Activated CD8-positive, alpha-beta memory T cell treated with anti-CD3 and anti-CD28 coated beads, Interleukin-2, amount 50 U/mL, for 24 hours (primary cell): ENCODE results near the gene SFTPA1.
"Not testable (repeated sequence)": the region's sequence is repeated elsewhere in the genome, so short reads cannot be mapped to it uniquely, and the experiment has no call there.

Experiments used
- DNase-seq: peaks from one replicate; pipeline ENCODE4 v3.0.0-alpha.2; 2020; ENCODE audit errors: extremely low read depth

Gene SFTPA1

DNA sequence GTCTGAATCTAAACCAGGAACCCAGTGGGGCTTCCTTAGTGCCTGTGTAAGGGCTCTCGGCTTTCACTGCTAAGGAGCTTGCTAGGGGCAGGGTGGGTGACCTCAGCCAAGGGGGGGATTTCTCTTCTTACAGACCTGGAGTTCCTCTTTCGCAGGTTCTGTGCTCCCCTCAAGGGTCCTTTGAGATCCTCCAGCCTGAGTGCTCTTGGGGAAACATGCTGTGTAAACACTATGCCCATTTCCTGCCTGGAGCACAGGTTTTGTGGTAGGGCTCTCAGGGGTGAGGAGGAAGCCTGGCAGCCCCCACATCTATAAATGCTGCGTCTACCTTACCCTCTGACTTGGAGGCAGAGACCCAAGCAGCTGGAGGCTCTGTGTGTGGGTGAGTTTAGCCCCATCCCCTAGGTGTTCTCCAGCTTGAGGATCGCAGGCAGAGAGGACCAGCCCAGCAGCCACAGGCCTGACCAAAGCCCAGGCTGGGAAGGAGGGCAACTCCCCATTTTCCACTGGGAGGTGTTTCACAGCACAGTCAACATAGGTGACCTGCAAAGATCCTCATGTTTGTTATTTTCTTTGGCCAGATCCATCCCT lies at the start of gene SFTPA1:
TSS of gene SFTPA1 (plus strand) at position 339 of the 591 bp plus-strand sequence. CDS start 887 bp downstream, outside the sequence.
- no peak for DNase-seq

DNA sequence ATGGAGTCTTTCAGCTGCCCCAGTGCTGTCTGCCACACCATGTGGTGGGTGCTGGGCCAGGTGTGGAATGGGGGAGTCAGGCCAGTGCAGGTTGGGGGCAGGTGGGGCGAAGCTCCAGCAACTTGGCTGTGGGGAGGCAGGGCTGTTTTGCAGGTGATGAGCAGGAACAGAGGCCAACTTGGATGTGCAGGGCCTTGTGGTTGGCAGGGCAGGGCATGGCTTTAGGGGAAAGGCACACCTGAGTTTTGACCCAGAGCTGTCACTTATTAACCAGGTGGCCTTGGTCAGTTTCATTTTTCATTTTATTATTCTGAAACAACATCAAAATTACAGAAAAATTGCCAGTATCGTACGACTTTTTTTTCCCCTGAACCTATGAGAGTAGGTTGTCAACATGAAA lies 49.5 kb upstream of the SFTPA1 start:
- no peak for DNase-seq

DNA sequence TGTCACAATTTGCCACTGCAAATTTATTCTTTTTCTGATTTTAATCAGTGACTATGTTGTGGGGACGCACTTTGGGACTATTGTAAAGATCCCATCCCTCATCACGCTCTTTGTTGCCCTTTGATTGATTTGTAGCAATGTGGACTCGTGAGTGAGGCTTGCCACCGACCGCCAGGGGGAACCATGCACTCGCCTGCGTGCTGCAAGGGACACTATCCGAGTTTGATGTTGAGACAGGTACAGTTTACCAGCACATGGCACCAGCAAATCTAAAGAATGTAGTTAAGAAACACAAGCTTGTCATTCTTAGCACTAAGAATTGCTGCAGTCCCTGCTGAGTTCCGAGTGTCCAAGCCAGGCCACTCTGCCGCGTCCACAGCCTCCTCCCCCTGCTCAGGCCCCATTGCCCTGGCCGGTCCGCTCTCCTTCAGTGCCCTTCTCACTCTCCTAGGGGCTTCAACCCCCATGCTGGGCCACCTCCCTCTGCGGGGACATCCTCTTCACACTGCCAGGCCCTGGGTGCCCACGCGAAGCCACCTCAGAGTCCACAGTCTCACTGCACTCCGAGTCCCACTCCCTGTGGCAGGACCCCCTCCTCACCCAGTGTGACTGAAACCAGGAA lies 48.5 kb upstream of the SFTPA1 start:
- peak; percentile 23 for DNase-seq

DNA sequence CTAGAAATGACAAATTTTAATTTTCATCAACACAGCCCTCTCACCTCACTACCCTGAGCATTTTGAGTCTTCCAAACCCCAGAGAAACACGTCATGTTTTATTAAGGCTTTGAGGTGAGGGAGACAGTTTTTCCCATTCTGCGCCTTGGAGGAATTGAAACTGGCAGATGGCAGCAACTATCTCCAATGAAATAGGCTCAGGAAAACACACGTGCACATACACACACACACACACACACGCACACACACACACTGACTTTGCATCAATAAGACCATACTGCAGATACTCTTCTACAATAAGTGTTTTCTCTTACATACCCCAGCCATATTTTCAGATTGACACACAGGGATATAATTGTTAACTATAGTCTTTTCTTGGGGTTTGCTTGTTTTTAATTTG lies 47.3 kb upstream of the SFTPA1 start:
- no peak for DNase-seq

DNA sequence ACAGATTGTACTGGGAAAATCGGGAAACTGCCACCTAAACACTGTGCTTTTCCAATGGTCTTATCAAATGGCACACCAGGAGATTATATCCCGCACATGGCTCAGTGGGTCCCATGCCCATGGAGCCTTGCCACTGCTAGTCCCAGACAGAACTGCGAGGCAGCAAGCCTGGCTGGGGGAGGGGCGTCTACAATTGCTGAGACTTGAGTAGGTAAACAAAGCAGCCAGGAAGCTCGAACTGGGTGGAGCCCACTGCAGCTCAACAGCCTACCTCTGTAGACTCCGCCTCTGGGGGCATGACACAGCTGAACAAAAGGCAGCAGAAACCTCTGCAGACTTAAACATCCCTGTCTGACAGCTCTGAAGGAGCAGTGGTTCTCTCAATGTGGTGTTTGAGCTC lies 40.1 kb upstream of the SFTPA1 start:
- DNase-seq = not testable (repeated sequence)

DNA sequence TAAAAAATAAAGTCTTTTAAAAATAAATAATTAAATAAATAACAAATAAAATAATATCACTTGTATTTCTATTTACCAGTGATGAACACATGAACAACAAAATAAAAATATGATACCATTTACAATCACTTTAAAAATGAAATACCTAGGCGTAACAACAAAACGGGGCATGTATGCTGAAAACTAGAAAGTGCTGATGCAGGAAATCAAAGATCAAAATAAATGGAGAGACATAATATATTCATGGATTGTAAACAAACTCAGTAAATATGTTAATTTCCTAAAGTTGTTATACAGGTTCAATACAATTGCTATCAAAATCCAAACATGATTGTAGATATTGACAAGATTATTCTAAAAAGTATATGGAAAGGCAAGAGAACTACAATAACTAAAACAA lies 31.4 kb upstream of the SFTPA1 start:
- no peak for DNase-seq

DNA sequence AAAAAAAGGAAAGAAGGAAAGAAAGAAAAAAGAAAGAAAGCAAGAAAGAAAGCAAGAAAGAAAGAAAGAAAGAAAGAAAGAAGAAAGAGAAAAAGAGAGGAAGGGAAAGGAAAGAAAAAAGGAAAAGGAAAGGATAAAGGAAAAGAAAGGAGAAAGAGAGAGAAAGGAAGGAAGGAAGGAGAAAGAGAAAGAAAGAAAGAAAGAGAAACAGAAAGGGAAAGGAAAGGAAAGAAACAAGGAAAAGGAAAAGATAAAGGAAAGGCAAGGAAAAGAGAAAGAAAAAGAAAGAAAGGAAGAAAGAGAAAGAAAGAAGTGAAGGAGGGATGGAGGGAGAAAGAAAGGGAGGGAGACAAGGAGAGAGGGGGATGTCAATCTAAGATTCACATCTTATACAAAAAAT lies 29.7 kb upstream of the SFTPA1 start:
- DNase-seq = no peak

DNA sequence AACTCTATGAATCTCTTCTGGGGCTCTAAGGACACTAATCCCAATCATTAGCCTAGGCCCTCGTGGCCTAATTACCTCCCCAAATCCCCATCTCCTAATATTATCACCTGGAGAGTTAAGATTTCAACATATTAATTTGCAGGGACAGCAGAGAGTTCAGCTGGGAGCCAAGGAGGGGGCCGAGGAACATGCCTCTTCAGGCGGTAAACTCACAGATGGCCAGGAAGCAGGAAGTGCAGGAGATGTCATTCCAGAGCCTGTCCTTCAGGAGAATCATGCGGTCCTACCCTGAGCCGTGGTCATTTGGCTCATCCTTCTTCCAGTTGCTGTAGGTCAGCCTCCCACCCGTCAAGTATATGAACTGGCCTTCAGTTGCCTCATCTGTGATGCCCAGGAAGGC lies 28.6 kb upstream of the SFTPA1 start:
- DNase-seq = no peak

DNA sequence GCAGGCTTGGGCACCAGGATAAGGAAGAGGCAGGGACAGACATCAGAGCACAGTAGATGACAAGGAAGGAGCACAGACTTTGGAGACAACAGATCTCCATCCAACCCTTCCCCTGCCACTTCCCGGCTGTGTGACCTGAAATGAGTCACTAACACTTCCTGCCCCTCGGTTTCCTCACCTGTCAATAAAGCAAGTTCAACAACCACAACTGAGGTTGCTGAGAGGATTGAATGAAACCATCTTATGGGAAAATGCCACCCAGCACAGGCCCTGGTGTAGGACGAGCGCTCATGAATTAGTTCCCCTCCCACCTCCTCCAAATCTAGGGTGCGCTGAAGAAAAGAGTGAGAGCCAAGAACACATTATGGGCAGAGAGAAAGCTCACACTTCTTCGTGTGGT lies 27.8 kb upstream of the SFTPA1 start:
- not testable (repeated sequence) for DNase-seq

DNA sequence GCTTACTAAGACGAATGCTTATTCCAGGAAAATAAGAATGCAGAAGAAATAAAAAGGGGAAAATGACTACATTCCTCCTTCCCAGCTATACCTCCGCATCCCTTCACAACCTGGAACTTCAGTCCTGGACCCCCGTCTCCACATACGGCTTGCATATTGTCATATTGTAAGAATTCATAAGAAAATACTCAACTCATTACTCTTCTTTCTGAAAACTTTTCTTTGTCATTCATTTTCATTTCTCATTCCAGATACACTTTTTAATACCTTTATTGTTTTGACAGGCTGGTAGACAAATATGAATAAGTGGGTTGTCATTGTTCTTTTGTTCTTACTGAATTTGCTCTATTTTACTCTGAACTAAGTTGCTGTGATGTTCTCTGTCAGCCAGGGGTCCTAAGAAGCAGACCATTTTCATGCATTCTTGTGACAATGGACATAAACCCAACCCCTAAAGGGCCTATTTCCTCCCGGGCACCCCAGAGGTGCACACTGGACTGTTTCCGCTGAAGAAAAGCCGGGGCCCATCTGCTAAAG lies 27.2 kb upstream of the SFTPA1 start:
- DNase-seq = no peak

DNA sequence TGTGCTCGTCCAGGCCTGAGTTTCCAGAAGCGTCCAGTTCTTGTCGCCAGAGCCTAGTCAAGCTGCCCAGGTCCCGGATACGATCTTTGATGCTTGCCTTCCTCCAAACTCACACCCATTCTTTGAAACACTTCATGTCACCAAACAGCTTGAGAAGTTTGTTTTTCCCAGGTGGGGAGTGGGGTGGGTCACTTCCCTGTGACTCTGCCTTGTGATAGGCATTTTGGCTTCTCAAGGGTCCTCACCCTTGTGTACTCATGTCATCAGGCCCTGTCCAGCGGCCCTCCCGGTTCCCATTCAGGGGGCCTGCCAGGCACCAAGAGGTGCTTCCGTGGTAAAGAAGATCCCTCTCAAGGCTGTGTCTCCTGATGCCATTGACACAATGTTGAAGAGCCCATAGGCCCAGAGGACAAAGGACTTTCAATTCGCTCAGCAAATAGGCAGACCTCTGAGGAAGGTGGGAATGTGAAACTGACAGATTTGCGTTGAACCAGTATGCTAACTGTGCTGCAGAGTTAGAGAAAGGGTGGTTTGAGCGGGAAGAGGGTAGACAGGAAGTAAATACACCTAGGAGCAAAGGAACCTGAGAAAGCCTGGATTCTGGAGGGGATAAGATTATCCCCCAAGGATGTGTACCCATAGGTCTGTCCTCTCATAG lies 24.7 kb upstream of the SFTPA1 start:
- no peak for DNase-seq

DNA sequence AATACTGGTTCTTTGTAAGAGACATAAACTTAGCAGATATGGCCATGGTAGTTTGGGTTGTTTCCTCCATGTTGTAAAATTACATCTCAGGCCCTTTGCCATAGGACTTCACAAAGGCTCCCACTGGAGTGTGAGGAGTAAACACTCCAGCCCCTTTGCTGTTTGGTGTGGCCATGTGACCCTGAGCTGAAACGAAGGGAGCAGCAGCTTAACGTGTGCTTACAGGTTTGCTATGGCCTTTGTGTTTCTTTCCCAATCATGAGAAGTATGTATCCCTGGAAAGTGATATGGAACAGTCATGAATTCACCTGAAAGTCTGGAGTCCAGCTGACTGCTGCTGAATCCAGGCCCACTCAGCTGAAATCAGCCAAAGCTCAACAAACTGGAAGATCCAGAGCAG lies 23.8 kb upstream of the SFTPA1 start:
- DNase-seq = no peak

DNA sequence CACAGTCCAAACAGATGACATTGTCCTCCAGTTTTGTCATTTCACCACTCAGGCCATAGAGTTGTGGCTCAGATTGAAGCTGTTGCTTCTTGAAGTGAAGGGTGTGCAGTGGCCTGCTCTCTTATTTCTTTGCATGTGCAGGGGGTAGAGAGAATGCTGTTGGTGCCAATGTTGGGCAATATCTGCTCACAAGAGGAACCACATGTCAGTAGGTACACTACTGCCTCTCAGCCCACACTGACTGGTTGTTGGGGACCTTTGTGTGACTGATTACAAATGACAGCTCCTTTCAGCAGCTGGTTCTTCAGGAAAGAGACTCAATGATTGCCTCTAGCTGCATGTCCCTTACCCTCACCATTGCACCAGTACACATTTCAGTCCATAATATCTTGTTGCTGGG lies 21.9 kb upstream of the SFTPA1 start:
- no peak for DNase-seq

DNA sequence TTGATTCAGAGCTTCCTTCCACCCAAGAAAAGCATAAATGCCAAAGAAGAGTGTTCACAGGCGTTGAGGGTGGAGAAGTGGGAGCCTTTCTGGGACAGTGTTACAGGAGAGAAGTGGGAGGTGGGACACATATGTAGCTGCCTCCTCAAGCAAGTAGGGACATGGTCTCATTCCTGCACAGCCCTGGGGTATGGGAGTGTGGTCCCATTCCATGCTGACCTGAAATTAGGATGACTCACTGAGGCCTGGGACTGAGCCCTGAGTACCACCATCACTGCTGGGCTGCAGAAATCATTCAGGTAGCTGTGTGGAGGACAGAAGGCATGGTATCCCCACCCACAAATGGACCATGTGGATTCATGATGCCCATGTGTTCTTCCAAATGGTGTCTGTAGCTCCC lies 17.4 kb upstream of the SFTPA1 start:
- DNase-seq = no peak

DNA sequence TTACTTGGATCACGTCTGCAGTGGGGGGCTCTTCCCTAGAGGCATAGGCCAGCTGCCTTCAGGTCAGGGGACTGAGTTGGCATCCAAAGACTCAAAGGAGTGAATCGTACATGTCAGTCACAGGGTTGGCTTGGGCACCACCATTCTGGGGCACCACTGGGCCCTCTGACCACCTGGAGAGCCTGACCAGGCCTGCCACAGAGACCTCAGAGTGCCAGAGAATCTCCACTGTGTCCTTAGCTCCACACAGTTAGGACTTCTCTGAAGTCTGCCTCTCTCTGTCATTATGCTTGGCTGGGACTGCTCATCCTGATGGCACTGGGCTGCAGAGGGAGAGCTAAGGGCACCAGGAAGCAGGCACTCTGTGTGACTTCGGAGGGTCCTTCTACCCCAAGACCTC lies 16.2 kb upstream of the SFTPA1 start:
- not testable (repeated sequence) for DNase-seq

DNA sequence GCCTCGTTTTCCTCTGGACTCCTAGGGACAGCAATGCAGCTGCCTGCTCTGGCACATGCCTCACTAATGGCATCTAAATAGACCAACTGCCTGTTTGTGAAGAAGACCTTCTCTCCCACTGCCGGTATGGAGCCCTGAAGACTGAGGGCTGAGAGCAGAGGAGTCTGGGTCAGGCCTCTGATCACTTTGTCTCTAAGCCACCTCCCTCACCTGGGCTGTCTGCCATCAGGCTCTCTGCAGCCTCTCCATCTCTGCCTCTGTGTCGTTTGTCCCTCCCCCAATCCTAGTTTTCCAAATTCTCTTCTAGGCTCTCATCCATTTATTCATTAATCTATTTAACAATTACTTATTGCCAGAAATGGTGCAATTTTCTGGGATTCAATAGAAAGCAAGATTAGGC lies 15.2 kb upstream of the SFTPA1 start:
- DNase-seq = no peak

DNA sequence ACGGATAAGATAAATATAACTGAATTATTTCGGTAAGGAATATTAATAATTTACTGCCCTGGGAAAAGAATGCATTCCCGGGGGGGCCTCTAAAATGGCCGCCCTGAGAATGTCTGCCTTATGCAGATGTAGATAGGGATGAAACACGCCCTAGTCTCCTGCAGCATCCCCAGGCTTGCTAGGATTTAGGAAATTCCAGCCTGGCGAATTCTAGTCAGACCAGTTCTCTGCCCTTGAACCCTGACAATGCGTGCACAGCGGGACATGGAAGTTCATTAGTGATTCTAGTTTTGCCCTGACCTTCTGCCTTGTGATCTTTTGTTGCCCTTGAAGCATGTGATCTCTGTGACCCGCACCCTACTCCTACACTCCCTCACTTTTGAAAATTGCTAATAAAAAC lies 11.1 kb upstream of the SFTPA1 start:
- DNase-seq = not testable (repeated sequence)

DNA sequence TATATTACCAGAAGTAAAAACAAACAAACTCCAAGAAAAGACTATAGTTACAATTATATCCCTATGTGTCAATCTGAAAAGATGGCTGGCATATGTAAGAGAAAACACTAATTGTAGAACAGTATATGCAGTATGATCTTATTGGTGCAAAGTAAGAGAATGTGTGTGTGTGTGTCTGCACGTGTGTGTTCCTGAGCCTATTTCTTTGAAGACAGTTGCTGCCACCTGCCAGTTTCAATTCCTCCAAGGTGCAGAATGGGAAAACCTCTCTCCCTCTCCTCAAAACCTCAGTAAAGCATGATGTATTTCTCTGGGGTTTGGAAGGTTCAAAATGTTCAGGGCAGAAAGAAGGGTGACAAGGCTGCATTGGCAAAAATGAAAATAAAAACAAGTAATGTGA lies 8.8 kb upstream of the SFTPA1 start:
- no peak for DNase-seq

DNA sequence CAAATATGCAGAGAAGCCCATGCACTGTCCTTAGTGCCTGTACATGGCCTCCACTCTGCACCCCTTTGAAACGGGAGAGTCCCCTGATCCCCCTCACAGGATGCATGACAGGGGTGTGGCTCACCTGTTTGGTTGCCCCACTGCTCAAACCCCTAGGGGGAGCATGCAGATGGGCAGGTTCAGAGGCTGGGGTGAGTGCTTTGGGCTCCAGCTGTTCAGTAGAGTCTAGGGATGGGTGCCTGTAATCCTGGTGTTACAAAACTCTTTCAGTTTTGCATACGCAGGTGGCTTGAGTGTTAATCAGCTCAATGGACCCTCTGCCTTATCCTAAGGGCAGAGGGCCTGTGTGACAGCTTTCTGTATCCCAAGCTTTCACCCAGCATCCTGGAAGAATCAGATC lies 7.8 kb upstream of the SFTPA1 start:
- DNase-seq = no peak

DNA sequence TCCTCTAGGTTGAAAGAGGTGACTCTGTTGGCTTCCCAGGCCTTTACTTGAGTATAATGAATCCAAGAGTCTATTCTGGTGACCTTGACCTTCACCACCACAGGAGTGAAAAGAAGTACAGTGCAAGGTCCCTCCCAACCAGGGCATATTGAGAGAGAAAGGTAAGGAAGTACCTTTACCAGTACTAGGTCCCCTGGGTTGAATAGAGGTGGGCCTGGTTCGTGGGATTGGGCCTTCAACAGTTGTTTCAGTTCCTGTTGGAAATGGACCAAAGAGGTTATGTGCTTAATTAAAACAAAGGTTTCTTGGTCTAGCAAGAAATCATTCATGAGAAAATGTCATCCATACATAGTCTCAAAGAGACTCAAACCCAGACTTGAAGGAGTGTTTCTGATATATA lies 6.4 kb upstream of the SFTPA1 start:
- DNase-seq = no peak

DNA sequence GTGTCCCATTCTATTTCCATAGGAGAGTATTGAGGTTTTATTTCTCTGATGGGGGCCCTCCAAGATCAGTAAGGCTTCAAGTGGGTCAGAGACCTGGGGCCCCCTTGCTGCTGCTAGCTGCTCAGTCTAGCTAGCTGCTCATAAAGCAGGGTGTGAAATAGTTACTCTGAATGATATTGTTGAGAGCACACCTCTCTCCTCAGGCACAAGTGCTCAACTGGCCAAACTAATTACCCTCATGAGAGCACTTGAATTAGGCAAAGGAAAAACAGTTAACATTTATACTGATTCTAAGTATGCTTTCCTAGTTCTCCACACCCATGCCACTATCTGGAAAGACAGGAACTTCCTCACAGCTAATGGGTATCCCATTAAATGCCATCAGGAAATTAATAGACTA lies 5.4 kb upstream of the SFTPA1 start:
- no peak for DNase-seq

DNA sequence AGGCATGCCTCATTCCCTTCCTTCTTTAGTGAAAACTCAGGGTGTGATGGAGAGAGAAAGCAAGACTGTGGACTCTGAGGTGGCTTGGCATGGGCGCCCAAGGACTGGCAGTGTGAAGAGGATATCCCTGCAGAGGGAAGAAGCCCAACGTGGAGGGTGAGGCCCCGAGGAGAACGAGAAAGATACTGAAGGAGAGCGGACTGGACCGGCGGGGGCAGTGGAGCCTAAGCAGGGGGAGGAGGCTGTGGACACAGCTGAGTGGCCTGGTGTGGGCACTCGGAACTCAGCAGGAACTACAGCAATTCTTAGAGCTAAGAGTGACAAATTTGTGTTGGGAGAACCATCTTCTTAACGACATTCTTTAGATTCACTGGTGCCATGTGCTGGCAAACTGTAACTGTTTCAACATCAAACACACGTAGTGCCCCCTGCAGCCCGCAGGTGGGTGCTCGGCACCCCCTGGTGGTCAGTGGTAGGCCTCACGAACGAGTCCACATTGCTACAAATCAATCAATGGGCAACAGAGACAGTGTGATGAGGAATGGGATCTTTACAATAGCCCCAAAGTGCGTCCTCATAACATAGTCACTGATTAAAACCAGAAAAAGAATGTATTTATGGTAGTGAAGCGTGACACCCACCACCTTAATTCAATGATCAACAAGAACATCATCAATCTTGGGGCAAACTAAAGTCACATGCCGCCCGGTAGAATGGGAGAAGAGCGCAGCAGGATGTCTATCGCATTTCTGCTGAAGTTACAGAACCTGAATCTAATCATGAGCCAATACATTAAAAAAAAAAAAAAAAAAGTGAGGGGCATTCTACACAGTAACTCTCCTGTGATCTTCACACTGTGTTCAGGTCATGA lies 2.0 kb upstream of the SFTPA1 start:
- DNase-seq = no peak
